GM19468 (cell line): ENCODE data around the gene GABBR2.

ENCODE experiments used
- ATAC-seq: cut with Tn5 transposase; IDR thresholded peaks from one replicate; pipeline ENCODE4 v1.9.1; 2021; ENCODE audit warnings: mild to moderate bottlenecking, moderate library complexity, moderate number of reproducible peaks; ENCODE audit not compliant: unreplicated experiment; ENCODE audit errors: extremely low read depth

GABBR2 gene

GRCh38 chr9:98318834-98319478, 389.8 kb downstream of the GABBR2 start:
- no peak for ATAC-seq

- no peak for ATAC-seq
These were observed 390.5 kb downstream of the GABBR2 start for GRCh38 chr9:98318041-98318790.

- ATAC-seq: no peak
These were observed 391.4 kb downstream of the GABBR2 start for GRCh38 chr9:98317134-98317857.

GRCh38 chr9:98316445-98317133, 392.1 kb downstream of the GABBR2 start:
- ATAC-seq: no peak

- ATAC-seq: peak; percentile 60
These were observed 393.1 kb downstream of the GABBR2 start for GRCh38 chr9:98315551-98316060.

GRCh38 chr9:98315067-98315453, 393.7 kb downstream of the GABBR2 start:
- no peak for ATAC-seq

- no peak for ATAC-seq
These were observed 394.2 kb downstream of the GABBR2 start for GRCh38 chr9:98314381-98315066.

GRCh38 chr9:98312365-98312764, 396.4 kb downstream of the GABBR2 start:
- peak; percentile 50 for ATAC-seq

GRCh38 chr9:98311541-98311940, 397.2 kb downstream of the GABBR2 start:
- no peak for ATAC-seq

- no peak for ATAC-seq
These were observed 397.9 kb downstream of the GABBR2 start for GRCh38 chr9:98310752-98311392.

GRCh38 chr9:98306384-98307145, 402.2 kb downstream of the GABBR2 start:
- ATAC-seq: no peak

GRCh38 chr9:98304381-98304780, 404.4 kb downstream of the GABBR2 start:
- no peak for ATAC-seq

- no peak for ATAC-seq
These were observed 405.1 kb downstream of the GABBR2 start for GRCh38 chr9:98303633-98304125.

GRCh38 chr9:98302938-98303632, 405.6 kb downstream of the GABBR2 start:
- ATAC-seq: no peak

- ATAC-seq: no peak
These were observed 406.6 kb downstream of the GABBR2 start for GRCh38 chr9:98302150-98302549.

- no peak for ATAC-seq
These were observed 408.1 kb downstream of the GABBR2 start for GRCh38 chr9:98300611-98301010.

- ATAC-seq: no peak
These were observed 410.3 kb downstream of the GABBR2 start for GRCh38 chr9:98298476-98298875.

GRCh38 chr9:98295824-98296223, 412.9 kb downstream of the GABBR2 start:
- no peak for ATAC-seq
